Activated CD8-positive, alpha-beta T cell treated with anti-CD3 and anti-CD28 coated beads for 36 hours (primary cell): Measurements from ENCODE around the gene NKG7. TPM values are rescaled to one million over a fixed set of nuclear protein-coding genes. Genes with fewer than 3 reads are reported as not detected.
A peak's percentile ranks its signal among the peaks of the same experiment; 100 is the strongest.

ENCODE experiments used
- ATAC-seq: fragments of 200-7000 bp; cut with Tn5 transposase; one replicate; pipeline ENCODE4 v1.10.0; 2021; ENCODE audit warnings: mild to moderate bottlenecking, moderate library complexity
- CTCF ChIA-PET: fragments of 350-600 bp; sonication (Branson Sonifier 250); formaldehyde crosslinking; loops from one replicate; lab custom pipeline; 2021; ENCODE audit warnings: antibody characterized with exemption; lab: Charles Lee
- POLR2A ChIA-PET: fragments of 350-600 bp; sonication (Branson Sonifier 250); formaldehyde crosslinking; loops from one replicate; lab custom pipeline; 2021; ENCODE audit warnings: antibody characterized with exemption; lab: Charles Lee
- DNase-seq: peaks from one replicate; pipeline ENCODE4 v3.0.0-alpha.2; 2020
- H3K27ac Mint-ChIP-seq: one replicate; pipeline ENCODE4 v1.8.0; 2021; ENCODE audit warnings: mild to moderate bottlenecking, mixed read lengths
- H3K27me3 Mint-ChIP-seq: one replicate; pipeline ENCODE4 v1.8.0; 2021; ENCODE audit warnings: mixed read lengths
- H3K36me3 Mint-ChIP-seq: one replicate; pipeline ENCODE4 v1.8.0; 2021; ENCODE audit warnings: low read depth, mixed read lengths
- H3K4me1 Mint-ChIP-seq: one replicate; pipeline ENCODE4 v1.8.0; 2021; ENCODE audit warnings: low read depth, mixed read lengths
- H3K4me3 Mint-ChIP-seq: one replicate; pipeline ENCODE4 v1.8.0; 2021; ENCODE audit warnings: mild to moderate bottlenecking, moderate library complexity, mixed read lengths
- H3K9me3 Mint-ChIP-seq: one replicate; pipeline ENCODE4 v1.8.0; 2021; ENCODE audit warnings: mixed read lengths
- CTCF ChIP-seq: fragments of 200-600 bp; IDR thresholded peaks from one replicate; pipeline ENCODE4 v1.8.0; 2022; ENCODE audit warnings: antibody characterized with exemption, mild to moderate bottlenecking
- intact Hi-C: fragments of 100-400 bp; cut with micrococcal nuclease; formaldehyde crosslinking; loops from one replicate; pipeline ENCODE4 v1.10.0; 2022
- total RNA-seq, 2 experiments: library from RNA; stranded (reverse); gene quantifications; one replicate each; pipeline ENCODE4 v1.2.3, GENCODE V29; 2021

The NKG7 gene
- total RNA-seq, 2 experiments from 2014 or later: 258 to 283 TPM

GRCh38 chr19:51382004-51382403, 9.6 kb upstream of the NKG7 start:
- ChIA-PET POLR2A (interaction anchor here (0.8 to 2.2 kb wide), 3 partner anchors 9 to 16 kb away, joined by 3 to 11 read pairs (median 3); no protein-coding TSS in a partner anchor), CTCF (interaction anchor here (1.1 to 1.6 kb wide), 4 partner anchors 10 to 12 kb away, joined by 3 to 5 read pairs (median 4); partner anchors contain the start of gene NKG7)
- peaks cover 9% of the 10 kb centered on the region for H3K9me3 Mint-ChIP-seq
- no peak overlapping the region for H3K27ac Mint-ChIP-seq
- no peaks in the 10 kb centered on the region for H3K27me3 Mint-ChIP-seq
- no peak overlapping the region for H3K4me3 Mint-ChIP-seq
- ATAC-seq (no peak), DNase-seq (no peak)
- peaks cover 26% of the 10 kb centered on the region for H3K4me1 Mint-ChIP-seq
- intact Hi-C loops: no loop called here
- TF ChIP-seq CTCF: no peak
- peaks cover 4% of the 10 kb centered on the region for H3K36me3 Mint-ChIP-seq

- POLR2A ChIA-PET: interaction anchor here (0.9 to 2.2 kb wide), 4 partner anchors 9 to 14 kb away, joined by 3 to 11 read pairs (median 4); no protein-coding TSS in a partner anchor
Measured at GRCh38 chr19:51380379-51380778, 7.9 kb upstream of the NKG7 start.

GRCh38 chr19:51377422-51377821, 5.0 kb upstream of the NKG7 start:
- peaks cover 65% of the 10 kb centered on the region for H3K4me1 Mint-ChIP-seq
- no peak for TF ChIP-seq CTCF
- no peaks in the 10 kb centered on the region for H3K27me3 Mint-ChIP-seq
- intact Hi-C loops: no loop called here
- peaks cover 9% of the 10 kb centered on the region for H3K9me3 Mint-ChIP-seq
- POLR2A ChIA-PET: interaction anchor here (1.2 kb wide), 1 partner anchor 17 kb away, joined by 3 read pairs; no protein-coding TSS in a partner anchor
- DNase-seq: no peak
- H3K36me3 Mint-ChIP-seq: peaks cover 12% of the 10 kb centered on the region
- no peak for ATAC-seq
- H3K4me3 Mint-ChIP-seq: no peak overlapping the region
- H3K27ac Mint-ChIP-seq: no peak overlapping the region
- CTCF ChIA-PET: no interaction called here

More at GRCh38 chr19:51380379-51380778, 7.9 kb upstream of the NKG7 start:
- peaks cover 39% of the 10 kb centered on the region for H3K4me1 Mint-ChIP-seq
- H3K27ac Mint-ChIP-seq: peak overlapping the region; percentile 56
- no peak overlapping the region for H3K4me3 Mint-ChIP-seq
- peaks cover 5% of the 10 kb centered on the region for H3K36me3 Mint-ChIP-seq
- ATAC-seq: no peak
- intact Hi-C loops: no loop called here
- DNase-seq: no peak
- CTCF ChIA-PET: interaction anchor here (1.6 to 2.6 kb wide), 2 partner anchors 11 to 13 kb away, joined by 4 to 8 read pairs; no protein-coding TSS in a partner anchor
- no peak for TF ChIP-seq CTCF
- H3K9me3 Mint-ChIP-seq: peaks cover 9% of the 10 kb centered on the region
- H3K27me3 Mint-ChIP-seq: no peaks in the 10 kb centered on the region

GRCh38 chr19:51375504-51376221, 3.2 kb upstream of the NKG7 start:
- peak overlapping the region; percentile 94 for H3K27ac Mint-ChIP-seq
- DNase-seq: peak; percentile 77
- peak overlapping the region; percentile 72 for H3K4me3 Mint-ChIP-seq
- ChIA-PET CTCF (interaction anchor here (1.4 kb wide), 1 partner anchor 23 kb away, joined by 3 read pairs; no protein-coding TSS in a partner anchor), POLR2A (interaction anchor here (1.1 kb wide), 1 partner anchor 20 kb away, joined by 3 read pairs; no protein-coding TSS in a partner anchor)
- H3K36me3 Mint-ChIP-seq: peaks cover 23% of the 10 kb centered on the region
- H3K27me3 Mint-ChIP-seq: no peaks in the 10 kb centered on the region
- peaks cover 65% of the 10 kb centered on the region for H3K4me1 Mint-ChIP-seq
- intact Hi-C loops: no loop called here
- no peak for TF ChIP-seq CTCF
- peaks cover 3% of the 10 kb centered on the region for H3K9me3 Mint-ChIP-seq
- peak; percentile 12 for ATAC-seq
